SK-N-SH treated with all-trans-retinoic acid at 6 μM for 48 hours (cell line): ENCODE results near the gene MEPCE.

Source experiments
- ATAC-seq: fragments of 200-7000 bp; cut with Tn5 transposase; 3 replicates; pipeline ENCODE4 v1.9.1; 2020; ENCODE audit warnings: mild to moderate bottlenecking, moderate library complexity
- CREB5 ChIP-seq: fragments of 250-450 bp; sonication (Bioruptor Pico); IDR thresholded peaks from 2 replicates; pipeline ENCODE4 v1.5.1; 2020; ENCODE audit warnings: low read depth, mild to moderate bottlenecking, moderate library complexity
- CSDC2 ChIP-seq: fragments of 250-450 bp; sonication (Bioruptor Pico); IDR thresholded peaks from 2 replicates; pipeline ENCODE4 v1.5.0; 2020; ENCODE audit warnings: mild to moderate bottlenecking, moderate library complexity
- ESRRG ChIP-seq: fragments of 250-450 bp; sonication (Bioruptor Pico); IDR thresholded peaks from 2 replicates; pipeline ENCODE4 v1.6.1; 2021; ENCODE audit warnings: mild to moderate bottlenecking
- GLIS3 ChIP-seq: fragments of 250-450 bp; sonication (Bioruptor Pico); IDR thresholded peaks from 2 replicates; pipeline ENCODE4 v1.5.0; 2020; ENCODE audit warnings: mild to moderate bottlenecking, moderate library complexity
- ISL1 ChIP-seq: fragments of 250-450 bp; sonication (Bioruptor Pico); IDR thresholded peaks from 2 replicates; pipeline ENCODE4 v2.1.2; 2022; ENCODE audit warnings: mild to moderate bottlenecking, moderate library complexity
- OSR1 ChIP-seq: fragments of 250-450 bp; sonication (Bioruptor Pico); IDR thresholded peaks from 2 replicates; pipeline ENCODE4 v1.8.0; 2022; ENCODE audit warnings: moderate library complexity, mild to moderate bottlenecking, inconsistent platforms
- PATZ1 ChIP-seq: fragments of 250-450 bp; sonication (Bioruptor Pico); IDR thresholded peaks from 2 replicates; pipeline ENCODE4 v1.8.0; 2020; ENCODE audit warnings: mild to moderate bottlenecking, moderate library complexity, borderline replicate concordance
- POU6F1 ChIP-seq: fragments of 250-450 bp; sonication (Bioruptor Pico); IDR thresholded peaks from 2 replicates; pipeline ENCODE4 v1.8.0; 2021; ENCODE audit warnings: low read depth, mild to moderate bottlenecking, moderate library complexity, borderline replicate concordance
- PPARA ChIP-seq: fragments of 250-450 bp; sonication (Bioruptor Pico); IDR thresholded peaks from 2 replicates; pipeline ENCODE4 v1.5.0; 2020; ENCODE audit warnings: mild to moderate bottlenecking, borderline replicate concordance
- RARB ChIP-seq: fragments of 250-450 bp; sonication (Bioruptor Pico); IDR thresholded peaks from 2 replicates; pipeline ENCODE4 v1.8.0; 2021; ENCODE audit warnings: mild to moderate bottlenecking, moderate library complexity
- TCF4 ChIP-seq: fragments of 250-450 bp; sonication (Bioruptor Pico); IDR thresholded peaks from 2 replicates; pipeline ENCODE4 v1.8.0; 2021; ENCODE audit warnings: mild to moderate bottlenecking, moderate library complexity, borderline replicate concordance
- TOX ChIP-seq: fragments of 250-450 bp; sonication (Bioruptor Pico); IDR thresholded peaks from 2 replicates; pipeline ENCODE4 v1.8.0; 2021; ENCODE audit warnings: mild to moderate bottlenecking, moderate library complexity, borderline replicate concordance
- TSHZ2 ChIP-seq: fragments of 250-450 bp; sonication (Bioruptor Pico); IDR thresholded peaks from 2 replicates; pipeline ENCODE4 v1.5.0; 2020; ENCODE audit warnings: mild to moderate bottlenecking, moderate library complexity
- ZC3H10 ChIP-seq: fragments of 250-450 bp; sonication (Bioruptor Pico); IDR thresholded peaks from 2 replicates; pipeline ENCODE4 v1.5.1; 2021; ENCODE audit warnings: mild to moderate bottlenecking, moderate library complexity
- ZFP3 ChIP-seq: fragments of 250-450 bp; sonication (Bioruptor Pico); IDR thresholded peaks from 2 replicates; pipeline ENCODE4 v1.5.0; 2020; ENCODE audit warnings: mild to moderate bottlenecking, moderate library complexity
- ZFP30 ChIP-seq: fragments of 450-650 bp; formaldehyde crosslinking; IDR thresholded peaks from 2 replicates; pipeline ENCODE4 v1.5.0; 2022; ENCODE audit warnings: mild to moderate bottlenecking, moderate library complexity
- ZNF565 ChIP-seq: fragments of 450-650 bp; formaldehyde crosslinking; conservative IDR thresholded peaks from 2 replicates; pipeline ENCODE4 v1.5.0; 2020; ENCODE audit warnings: low read depth, mild to moderate bottlenecking, moderate library complexity
- ZNF70 ChIP-seq: fragments of 450-650 bp; formaldehyde crosslinking; IDR thresholded peaks from 2 replicates; pipeline ENCODE4 v1.5.0; 2020; ENCODE audit warnings: mild to moderate bottlenecking, moderate library complexity
- ZNF8 ChIP-seq: fragments of 450-650 bp; formaldehyde crosslinking; IDR thresholded peaks from 2 replicates; pipeline ENCODE4 v1.5.0; 2020; ENCODE audit warnings: mild to moderate bottlenecking, moderate library complexity

MEPCE gene

GRCh38 chr7:100434297-100435144 is 4.9 kb downstream of the MEPCE start:
- no peak for ATAC-seq
- no peak for TF ChIP-seq CSDC2 (CRISPR knock-in tag)
- no peak for TF ChIP-seq TCF4 (CRISPR knock-in tag)
- TF ChIP-seq ISL1 (CRISPR knock-in tag), result no peak
- no peak for TF ChIP-seq TSHZ2 (CRISPR knock-in tag)
- no peak for TF ChIP-seq ESRRG (CRISPR knock-in tag)
- TF ChIP-seq ZC3H10 (CRISPR knock-in tag), result no peak
- TF ChIP-seq GLIS3, result no peak
- TF ChIP-seq ZNF8 (CRISPR knock-in tag), result no peak
- no peak for TF ChIP-seq ZFP30
- TF ChIP-seq CREB5 (CRISPR knock-in tag), result no peak
- TF ChIP-seq ZFP3 (CRISPR knock-in tag), result no peak
- TF ChIP-seq TOX (CRISPR knock-in tag), result no peak
- TF ChIP-seq POU6F1, result no peak
- no peak for TF ChIP-seq OSR1 (CRISPR knock-in tag)
- no peak for TF ChIP-seq ZNF565 (CRISPR knock-in tag)
- no peak for TF ChIP-seq ZNF70 (CRISPR knock-in tag)
- no peak for TF ChIP-seq RARB

GRCh38 chr7:100435401-100436304 is 6.0 kb downstream of the MEPCE start:
- ATAC-seq, result peak; percentile 36
- TF ChIP-seq ZNF565 (CRISPR knock-in tag) (no peak), CSDC2 (CRISPR knock-in tag) (0 out of 2 replicates have a peak, but pooled peaks have one; percentile 31), PPARA (CRISPR knock-in tag) (no peak)

GRCh38 chr7:100437150-100438100 is 7.8 kb downstream of the MEPCE start:
- TF ChIP-seq CSDC2 (CRISPR knock-in tag) (no peak), RARB (no peak), TCF4 (CRISPR knock-in tag) (no peak), ZNF565 (CRISPR knock-in tag) (no peak), OSR1 (CRISPR knock-in tag) (no peak), PPARA (CRISPR knock-in tag) (no peak), ZFP30 (no peak), ESRRG (CRISPR knock-in tag) (no peak), TOX (CRISPR knock-in tag) (no peak), PATZ1 (no peak)

More at GRCh38 chr7:100437150-100438100, 7.8 kb downstream of the MEPCE start:
- ATAC-seq, result no peak
